PC-9 (cell line): ENCODE measurements around the gene PIBF1.

Experiments used
- EZH2 ChIP-seq: fragments of 200-600 bp; sonication (generic); IDR thresholded peaks from 2 replicates; pipeline ENCODE4 v1.8.0; 2017; ENCODE audit warnings: antibody characterized with exemption, low read depth
- TF ChIP-seq, protein P1 (sequence below): fragments of 200-600 bp; sonication (generic); conservative IDR thresholded peaks from 2 replicates; pipeline ENCODE4 v1.6.1; 2017; ENCODE audit warnings: mixed run types, antibody characterized with exemption, mild to moderate bottlenecking, moderate library complexity

DNA sequence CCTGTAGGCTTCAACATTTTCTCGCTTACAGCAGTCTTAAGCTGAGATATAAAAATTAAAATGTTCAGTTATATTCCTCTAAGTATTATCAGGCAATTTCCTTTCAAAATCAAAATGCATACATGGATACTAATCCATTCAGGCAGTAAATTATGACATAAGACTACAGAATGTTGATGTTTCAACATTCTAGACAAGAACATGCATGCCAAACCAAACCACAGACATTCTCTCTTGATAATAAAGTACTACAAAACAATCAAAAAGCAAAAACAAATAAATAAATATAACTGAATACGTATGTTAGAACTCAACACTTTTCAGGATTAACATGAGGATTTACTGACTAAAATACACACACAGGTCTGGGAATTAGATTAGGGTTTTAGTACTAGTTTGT lies 7.9 kb upstream of the PIBF1 start:
- TF ChIP-seq, protein P1, sequence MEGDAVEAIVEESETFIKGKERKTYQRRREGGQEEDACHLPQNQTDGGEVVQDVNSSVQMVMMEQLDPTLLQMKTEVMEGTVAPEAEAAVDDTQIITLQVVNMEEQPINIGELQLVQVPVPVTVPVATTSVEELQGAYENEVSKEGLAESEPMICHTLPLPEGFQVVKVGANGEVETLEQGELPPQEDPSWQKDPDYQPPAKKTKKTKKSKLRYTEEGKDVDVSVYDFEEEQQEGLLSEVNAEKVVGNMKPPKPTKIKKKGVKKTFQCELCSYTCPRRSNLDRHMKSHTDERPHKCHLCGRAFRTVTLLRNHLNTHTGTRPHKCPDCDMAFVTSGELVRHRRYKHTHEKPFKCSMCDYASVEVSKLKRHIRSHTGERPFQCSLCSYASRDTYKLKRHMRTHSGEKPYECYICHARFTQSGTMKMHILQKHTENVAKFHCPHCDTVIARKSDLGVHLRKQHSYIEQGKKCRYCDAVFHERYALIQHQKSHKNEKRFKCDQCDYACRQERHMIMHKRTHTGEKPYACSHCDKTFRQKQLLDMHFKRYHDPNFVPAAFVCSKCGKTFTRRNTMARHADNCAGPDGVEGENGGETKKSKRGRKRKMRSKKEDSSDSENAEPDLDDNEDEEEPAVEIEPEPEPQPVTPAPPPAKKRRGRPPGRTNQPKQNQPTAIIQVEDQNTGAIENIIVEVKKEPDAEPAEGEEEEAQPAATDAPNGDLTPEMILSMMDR = no peak
- TF ChIP-seq EZH2 = no peak
